ENCODE measurements around the gene TFRC.
"Not testable (repeated sequence)": the region's sequence is repeated elsewhere in the genome, so short reads cannot be mapped to it uniquely, and the experiment has no call there.

Gene TFRC

DNA sequence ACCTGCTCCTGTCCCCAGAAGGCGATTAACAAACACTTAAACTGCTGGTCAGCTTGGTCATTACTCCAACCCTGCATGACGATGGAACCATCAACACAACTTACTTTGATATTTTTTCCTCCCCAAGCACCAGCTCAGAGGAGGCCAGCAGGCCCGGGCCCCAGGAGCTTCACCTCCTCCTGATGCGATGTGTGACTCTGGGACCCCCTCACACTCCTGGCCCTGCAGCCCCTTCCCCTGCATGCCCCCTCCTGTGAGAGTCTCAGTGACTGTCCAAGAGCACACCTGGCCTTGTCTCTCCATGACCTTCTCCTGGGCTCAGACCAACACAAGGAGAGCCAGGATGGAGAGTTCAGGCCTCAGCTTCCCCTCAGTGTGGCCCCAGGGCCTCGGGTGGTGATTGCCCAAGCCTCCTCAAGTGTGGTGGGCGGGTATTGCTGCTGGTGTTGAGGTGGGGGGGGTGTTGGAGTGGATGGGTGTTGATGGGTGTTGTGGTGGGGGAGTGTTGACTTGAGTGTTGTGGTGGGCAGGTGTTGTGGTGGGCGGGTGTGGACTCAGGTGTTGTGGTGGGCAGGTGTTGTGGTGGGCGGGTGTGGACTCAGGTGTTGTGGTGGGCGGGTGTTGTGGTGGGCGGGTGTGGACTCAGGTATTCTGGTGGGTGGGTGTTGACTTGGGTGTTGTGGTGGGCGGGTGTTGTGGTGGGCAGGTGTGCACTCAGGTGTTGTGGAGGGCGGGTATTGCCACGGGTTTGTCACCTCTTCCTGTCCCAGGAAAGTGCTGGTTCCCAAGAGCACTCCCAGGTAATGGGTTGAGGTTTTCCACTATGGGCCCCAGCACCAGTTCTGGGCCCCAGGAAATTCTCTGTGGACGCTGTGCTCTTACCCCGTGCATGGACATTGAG, 68.1 kb downstream of the TFRC start:
- no peaks in the 10 kb centered on the region for H3K36me3 Mint-ChIP-seq (ENCODE audit: low read depth)
- peaks cover 14% of the 10 kb centered on the region for H3K27me3 Mint-ChIP-seq
- intact Hi-C loops (cut with micrococcal nuclease): no loop called here
- no peaks in the 10 kb centered on the region for H3K4me1 Mint-ChIP-seq (ENCODE audit: low read depth)
- no peaks in the 10 kb centered on the region for H3K9me3 Mint-ChIP-seq
- H3K27ac Mint-ChIP-seq: no peak overlapping the region
- H3K4me3 Mint-ChIP-seq: no peak overlapping the region

DNA sequence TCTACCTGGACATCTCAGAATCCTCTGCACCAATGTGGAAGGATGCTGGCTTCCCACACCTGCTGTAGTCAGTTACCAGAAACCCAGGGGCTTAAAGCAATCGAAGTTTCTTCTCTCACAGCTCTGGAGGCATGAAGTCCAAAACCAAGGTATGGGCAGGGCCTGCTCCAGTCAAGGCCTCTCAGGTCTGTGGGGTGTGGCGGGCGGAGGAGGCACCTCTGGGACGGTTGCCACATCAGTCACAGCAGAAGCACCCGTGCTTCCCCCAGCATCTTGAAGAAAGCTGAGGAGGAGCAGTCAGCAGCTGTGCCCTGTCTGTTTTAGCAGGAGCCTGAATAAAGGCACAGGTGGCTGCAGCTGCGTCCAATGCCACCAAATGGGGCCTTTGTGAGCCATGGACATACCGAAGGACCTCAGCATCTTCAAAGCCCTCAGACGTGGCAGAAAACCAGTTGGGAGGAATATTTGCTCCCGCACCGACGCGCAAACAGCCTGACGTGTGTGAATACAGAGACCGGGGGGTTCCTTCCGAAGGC, 68.9 kb downstream of the TFRC start:
- Mint-ChIP-seq H3K36me3 (ENCODE audit: low read depth) (no peaks in the 10 kb centered on the region), H3K9me3 (no peaks in the 10 kb centered on the region), H3K27me3 (peaks cover 14% of the 10 kb centered on the region), H3K27ac (no peak overlapping the region), H3K4me3 (no peak overlapping the region), H3K4me1 (ENCODE audit: low read depth) (no peaks in the 10 kb centered on the region)
- intact Hi-C loops (cut with micrococcal nuclease): no loop called here

DNA sequence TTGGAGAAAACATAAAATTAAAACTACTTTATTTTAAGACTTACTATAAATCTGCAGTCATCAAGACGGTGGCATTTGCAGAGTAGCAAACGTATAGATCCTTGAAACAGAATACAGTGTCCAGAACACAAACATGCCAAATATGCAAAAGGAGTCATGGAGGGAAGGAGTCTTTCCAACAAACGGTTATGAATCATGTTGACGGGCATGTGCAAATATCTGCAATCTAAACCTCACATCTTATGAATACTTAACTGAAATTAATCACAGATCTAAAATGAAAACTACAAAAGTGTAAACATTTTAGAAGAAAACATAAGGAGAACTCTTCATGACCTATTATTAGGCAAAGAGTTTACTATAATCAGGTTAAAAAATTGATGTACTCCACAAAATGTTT, 69.4 kb downstream of the TFRC start:
- peaks cover 15% of the 10 kb centered on the region for H3K27me3 Mint-ChIP-seq
- intact Hi-C loops (cut with micrococcal nuclease): no loop called here
- no peaks in the 10 kb centered on the region for H3K4me1 Mint-ChIP-seq (ENCODE audit: low read depth)
- no peaks in the 10 kb centered on the region for H3K9me3 Mint-ChIP-seq
- no peaks in the 10 kb centered on the region for H3K36me3 Mint-ChIP-seq (ENCODE audit: low read depth)
- H3K4me3 Mint-ChIP-seq: no peak overlapping the region
- H3K27ac Mint-ChIP-seq: no peak overlapping the region

DNA sequence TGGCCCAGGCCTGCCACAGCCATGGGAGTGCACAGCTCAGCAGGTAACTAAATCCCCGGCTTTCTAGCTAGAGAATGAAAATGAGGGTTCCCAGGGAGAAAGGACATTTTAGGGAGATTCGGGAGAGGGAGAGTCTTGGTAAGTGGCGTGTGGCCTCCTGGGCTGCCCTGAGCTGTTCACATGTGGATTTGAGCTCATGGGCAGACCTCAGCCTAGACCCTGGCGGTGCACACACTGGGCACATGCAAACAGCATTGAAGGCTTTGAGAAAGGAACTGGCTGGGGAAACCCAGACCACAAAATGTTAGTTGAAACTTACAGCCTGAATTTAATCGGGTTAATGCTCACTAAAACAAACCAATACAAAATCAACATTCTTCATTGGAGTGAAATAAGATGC, 72.4 kb downstream of the TFRC start:
- Mint-ChIP-seq H3K4me1 (ENCODE audit: low read depth) (no peaks in the 10 kb centered on the region), H3K9me3 (no peaks in the 10 kb centered on the region), H3K27me3 (peaks cover 15% of the 10 kb centered on the region), H3K36me3 (ENCODE audit: low read depth) (no peaks in the 10 kb centered on the region), H3K27ac (no peak overlapping the region), H3K4me3 (no peak overlapping the region)
- intact Hi-C loops (cut with micrococcal nuclease): no loop called here

DNA sequence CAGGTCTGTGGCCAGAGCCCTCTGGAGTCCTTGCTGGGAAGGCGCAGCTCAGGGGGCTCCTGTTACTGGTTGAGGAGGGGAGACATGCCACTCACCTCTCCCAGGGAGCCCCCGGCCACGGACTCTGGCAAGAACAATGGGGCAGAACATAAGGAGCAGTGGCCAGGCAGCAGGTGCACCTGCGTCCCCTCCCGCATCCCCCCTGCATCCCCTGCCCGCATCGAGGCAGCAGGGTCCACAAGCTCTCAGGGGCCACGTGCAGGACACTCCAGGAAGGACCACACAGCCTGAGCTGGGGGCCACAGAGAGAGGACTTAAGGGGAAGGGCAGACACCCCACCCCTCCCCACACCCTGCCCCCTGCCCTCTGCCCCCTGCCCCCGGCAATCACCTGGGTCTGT, 73.0 kb downstream of the TFRC start:
- Mint-ChIP-seq H3K36me3 (ENCODE audit: low read depth) (no peaks in the 10 kb centered on the region), H3K4me1 (ENCODE audit: low read depth) (no peaks in the 10 kb centered on the region), H3K27me3 (peaks cover 15% of the 10 kb centered on the region), H3K4me3 (no peak overlapping the region), H3K9me3 (no peaks in the 10 kb centered on the region), H3K27ac (no peak overlapping the region)
- intact Hi-C loops (cut with micrococcal nuclease): no loop called here

DNA sequence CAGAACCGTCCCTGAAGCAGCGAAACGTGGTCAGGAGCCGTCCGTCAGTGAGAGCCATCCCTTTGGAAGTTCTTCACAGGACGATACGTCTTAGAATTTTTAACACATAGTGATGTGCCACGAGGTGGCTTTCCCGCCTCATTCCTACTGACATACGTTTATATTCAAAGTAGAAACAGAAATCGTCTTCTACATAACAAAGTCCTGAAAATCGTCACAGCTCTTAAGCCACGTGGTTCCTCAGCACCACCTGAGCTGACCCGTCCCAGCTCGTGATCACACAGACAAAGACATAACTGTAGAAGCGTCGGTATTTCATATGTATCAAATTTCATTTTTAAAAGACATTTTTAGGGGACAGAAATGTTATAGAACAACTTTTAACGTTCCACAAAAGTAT, 73.5 kb downstream of the TFRC start:
- H3K9me3 Mint-ChIP-seq: no peaks in the 10 kb centered on the region
- H3K4me3 Mint-ChIP-seq: no peak overlapping the region
- intact Hi-C loops (cut with micrococcal nuclease): no loop called here
- H3K27ac Mint-ChIP-seq: no peak overlapping the region
- no peaks in the 10 kb centered on the region for H3K4me1 Mint-ChIP-seq (ENCODE audit: low read depth)
- H3K36me3 Mint-ChIP-seq (ENCODE audit: low read depth): no peaks in the 10 kb centered on the region
- peaks cover 15% of the 10 kb centered on the region for H3K27me3 Mint-ChIP-seq

DNA sequence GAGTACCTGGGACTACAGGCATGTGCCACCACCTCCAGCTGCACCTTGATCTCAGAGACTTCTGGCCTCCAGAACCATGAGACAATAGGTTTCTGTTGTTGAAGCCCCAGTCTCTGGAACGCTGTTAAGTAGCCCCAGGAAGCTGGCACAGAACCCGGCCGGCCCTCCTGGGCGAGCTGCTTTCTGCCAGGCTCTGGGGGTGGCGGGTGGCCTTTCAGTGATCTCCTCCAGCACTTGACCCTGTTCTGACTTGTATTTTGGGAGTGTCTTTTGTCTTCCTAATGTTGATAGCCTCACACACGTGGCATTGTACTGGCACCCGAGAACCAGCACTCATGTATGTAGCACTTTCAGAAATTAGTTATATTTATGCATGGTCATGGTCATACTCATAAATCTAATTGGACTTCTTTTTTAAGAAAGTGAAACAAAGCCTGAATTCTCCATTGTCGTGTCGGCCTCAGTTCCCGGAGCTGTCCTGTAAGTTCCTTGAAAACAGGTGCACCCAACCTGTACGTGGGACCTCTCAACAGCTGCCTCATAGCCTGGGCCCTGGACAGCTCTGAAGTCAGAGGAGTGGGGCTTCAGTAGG, 74.0 kb downstream of the TFRC start:
- no peak overlapping the region for H3K4me3 Mint-ChIP-seq
- intact Hi-C loops (cut with micrococcal nuclease): no loop called here

DNA sequence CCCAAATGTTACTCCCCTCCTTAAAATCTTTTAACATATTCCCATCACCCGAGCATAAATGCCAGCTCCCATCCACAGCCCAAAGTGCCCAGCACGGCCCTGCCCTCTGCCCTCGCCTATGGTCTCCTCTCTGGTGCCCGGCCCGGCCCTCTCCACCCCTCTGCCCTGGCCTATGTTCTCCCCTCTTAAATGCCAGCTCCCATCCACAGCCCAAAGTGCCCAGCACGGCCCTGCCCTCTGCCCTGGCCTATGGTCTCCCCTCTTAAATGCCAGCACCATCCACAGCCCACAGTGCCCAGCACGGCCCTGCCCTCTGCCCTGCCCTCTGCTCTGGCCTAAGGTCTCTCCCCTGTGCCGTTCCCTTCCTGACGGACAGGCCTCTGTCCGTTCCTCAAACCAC, 76.6 kb downstream of the TFRC start:
- H3K4me3 Mint-ChIP-seq; intact Hi-C loops (cut with micrococcal nuclease); H3K9me3 Mint-ChIP-seq; H3K4me1 Mint-ChIP-seq (ENCODE audit: low read depth); H3K27ac Mint-ChIP-seq; H3K36me3 Mint-ChIP-seq (ENCODE audit: low read depth): not testable (repeated sequence)
- H3K27me3 Mint-ChIP-seq: peaks cover 11% of the 10 kb centered on the region

More for the DNA sequence above, 74.0 kb downstream of the TFRC start:
- H3K36me3 Mint-ChIP-seq (ENCODE audit: low read depth): no peaks in the 10 kb centered on the region
- no peaks in the 10 kb centered on the region for H3K9me3 Mint-ChIP-seq
- no peaks in the 10 kb centered on the region for H3K4me1 Mint-ChIP-seq (ENCODE audit: low read depth)
- H3K27me3 Mint-ChIP-seq: peaks cover 14% of the 10 kb centered on the region
- H3K27ac Mint-ChIP-seq: no peak overlapping the region

DNA sequence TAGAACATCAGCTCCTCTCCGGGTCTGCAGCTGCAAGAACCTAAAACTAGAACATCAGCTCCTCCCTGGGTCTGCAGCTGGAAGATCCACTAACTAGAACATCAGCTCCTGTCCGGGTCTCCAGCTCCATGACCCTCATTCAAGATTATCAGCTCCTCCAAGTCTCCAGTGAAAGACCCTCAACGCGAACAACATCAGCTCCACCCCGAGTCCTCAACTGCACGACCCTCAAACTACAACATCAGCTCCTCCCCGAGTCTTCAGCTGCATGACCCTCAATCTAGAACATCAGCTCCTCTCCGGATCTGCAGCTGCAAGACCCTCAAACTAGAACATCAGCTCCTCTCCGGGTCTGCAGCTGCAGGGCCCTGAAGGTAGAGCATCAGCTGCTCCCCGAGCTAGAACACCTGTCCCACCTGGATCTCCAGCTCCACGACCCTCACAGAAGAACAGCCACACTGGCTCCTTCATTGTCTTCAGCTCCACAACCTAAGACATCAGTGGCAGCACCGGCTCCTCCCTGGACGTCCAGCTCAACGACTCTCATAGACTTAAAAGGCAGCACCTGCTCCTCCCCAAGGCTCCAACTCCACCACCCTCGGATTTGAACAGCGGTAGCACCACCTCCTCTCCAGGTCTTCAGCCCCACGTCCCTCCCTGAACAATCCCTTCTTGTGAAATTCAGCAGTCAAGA, 77.4 kb downstream of the TFRC start:
- not testable (repeated sequence) for H3K4me3 Mint-ChIP-seq; H3K36me3 Mint-ChIP-seq (ENCODE audit: low read depth); H3K4me1 Mint-ChIP-seq (ENCODE audit: low read depth); H3K27ac Mint-ChIP-seq; H3K9me3 Mint-ChIP-seq; H3K27me3 Mint-ChIP-seq
- intact Hi-C loops (cut with micrococcal nuclease): loop anchor here (5.0 kb wide), 1 partner anchor 62 kb away; no protein-coding TSS in a partner anchor

DNA sequence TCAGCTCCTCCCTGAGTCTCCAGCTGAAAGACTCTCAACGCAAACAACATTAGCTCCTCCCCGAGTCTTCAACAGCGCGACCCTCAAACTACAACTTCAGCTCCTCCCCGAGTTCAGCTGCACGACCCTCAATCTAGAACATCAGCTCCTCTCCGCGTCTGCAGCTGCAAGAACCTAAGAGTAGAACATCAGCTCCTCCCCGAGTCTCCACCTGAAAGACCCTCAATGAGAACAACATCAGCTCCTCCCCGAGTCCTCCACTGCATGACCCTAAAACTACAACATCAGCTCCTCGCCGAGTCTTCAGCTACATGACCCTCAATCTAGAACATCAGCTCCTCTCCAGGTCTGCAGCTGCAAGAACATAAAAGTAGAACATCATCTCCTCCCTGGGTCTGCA, 78.3 kb downstream of the TFRC start:
- intact Hi-C loops (cut with micrococcal nuclease): loop anchor here (5.0 kb wide), 1 partner anchor 61 kb away; no protein-coding TSS in a partner anchor

DNA sequence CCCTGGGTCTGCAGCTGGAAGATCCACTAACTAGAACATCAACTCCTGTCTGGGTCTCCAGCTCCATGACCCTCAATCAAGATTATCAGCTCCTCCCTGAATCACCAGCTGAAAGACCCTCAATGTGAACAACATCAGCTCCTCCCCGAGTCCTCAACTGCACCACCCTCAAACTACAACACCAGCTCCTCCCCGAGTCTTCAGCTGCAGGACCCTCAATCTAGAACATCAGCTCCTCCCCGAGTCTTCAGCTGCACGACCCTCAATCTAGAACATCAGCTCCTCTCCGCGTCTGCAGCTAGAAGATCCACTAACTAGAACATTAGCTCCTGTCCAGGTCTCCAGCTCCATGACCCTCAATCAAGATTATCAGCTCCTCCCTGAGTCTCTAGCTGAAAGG, 79.2 kb downstream of the TFRC start:
- H3K4me1 Mint-ChIP-seq (ENCODE audit: low read depth): peaks cover 11% of the 10 kb centered on the region
- not testable (repeated sequence) for H3K4me3 Mint-ChIP-seq; H3K27ac Mint-ChIP-seq; H3K9me3 Mint-ChIP-seq; H3K36me3 Mint-ChIP-seq (ENCODE audit: low read depth); H3K27me3 Mint-ChIP-seq
- intact Hi-C loops (cut with micrococcal nuclease): loop anchor here (5.0 kb wide), 1 partner anchor 60 kb away; no protein-coding TSS in a partner anchor

More for the DNA sequence above, 78.3 kb downstream of the TFRC start:
- Mint-ChIP-seq H3K4me3 (no peak overlapping the region), H3K9me3 (no peaks in the 10 kb centered on the region), H3K27me3 (peaks cover 7% of the 10 kb centered on the region), H3K27ac (no peak overlapping the region), H3K4me1 (ENCODE audit: low read depth) (peaks cover 11% of the 10 kb centered on the region), H3K36me3 (ENCODE audit: low read depth) (no peaks in the 10 kb centered on the region)

DNA sequence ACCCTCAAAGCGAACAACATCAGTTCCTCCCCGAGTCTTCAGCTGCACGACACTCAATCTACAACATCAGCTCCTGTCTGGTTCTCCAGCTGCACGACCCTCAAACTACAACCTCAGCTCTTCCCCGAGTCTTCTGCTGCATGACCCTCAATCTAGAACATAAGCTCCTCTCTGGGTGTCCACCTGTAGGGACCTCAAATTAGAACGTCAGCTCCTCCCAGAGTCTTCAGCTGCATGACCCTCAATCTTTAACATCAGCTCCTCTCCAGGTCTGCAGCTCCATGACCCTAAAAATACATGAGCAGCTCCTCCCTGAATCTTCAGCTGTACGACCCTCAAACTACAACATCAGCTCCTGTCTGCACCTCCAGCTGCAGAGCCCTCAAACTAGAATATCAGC, 80.7 kb downstream of the TFRC start:
- H3K27me3 Mint-ChIP-seq; H3K36me3 Mint-ChIP-seq (ENCODE audit: low read depth); H3K9me3 Mint-ChIP-seq; H3K27ac Mint-ChIP-seq; H3K4me3 Mint-ChIP-seq: not testable (repeated sequence)
- intact Hi-C loops (cut with micrococcal nuclease): loop anchor here (5.0 kb wide), 1 partner anchor 59 kb away; no protein-coding TSS in a partner anchor
- peaks cover 11% of the 10 kb centered on the region for H3K4me1 Mint-ChIP-seq (ENCODE audit: low read depth)

DNA sequence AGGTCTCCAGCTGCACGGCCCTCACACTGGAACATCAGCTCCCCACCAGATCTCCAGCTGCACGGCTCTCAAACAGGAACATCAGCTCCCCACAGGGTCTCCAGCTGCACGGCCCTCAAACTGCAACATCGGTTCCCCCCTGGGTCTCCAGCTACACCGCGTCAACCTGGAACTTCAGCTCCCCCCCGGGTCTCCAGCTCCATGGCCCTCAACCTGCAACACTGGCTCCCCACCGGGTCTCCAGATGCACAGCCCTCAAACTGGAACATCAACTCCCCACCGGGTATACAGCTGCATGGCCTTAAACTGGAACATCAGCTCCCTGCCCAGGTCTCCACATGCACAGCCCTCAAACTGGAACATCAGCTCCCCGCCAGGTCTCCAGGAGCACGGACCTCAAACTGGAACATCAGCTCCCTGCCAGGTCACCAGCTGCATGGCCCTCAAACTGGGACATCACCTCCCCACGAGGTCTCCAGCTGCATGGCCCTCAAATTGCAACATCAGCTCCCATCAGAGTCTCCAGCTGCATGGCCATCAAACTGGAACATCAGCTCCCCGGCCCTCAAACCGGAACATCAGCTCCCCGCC, 81.4 kb downstream of the TFRC start:
- intact Hi-C loops (cut with micrococcal nuclease): loop anchor here (5.0 kb wide), 1 partner anchor 58 kb away; no protein-coding TSS in a partner anchor

More for the DNA sequence above, 81.4 kb downstream of the TFRC start:
- not testable (repeated sequence) for H3K9me3 Mint-ChIP-seq; H3K27me3 Mint-ChIP-seq; H3K36me3 Mint-ChIP-seq (ENCODE audit: low read depth); H3K4me3 Mint-ChIP-seq; H3K27ac Mint-ChIP-seq
- peaks cover 11% of the 10 kb centered on the region for H3K4me1 Mint-ChIP-seq (ENCODE audit: low read depth)
